GM23248 (cell line): ENCODE results near the gene SCLY.

Source experiments
- EZH2 ChIP-seq: fragments of 200-600 bp; sonication (generic); IDR thresholded peaks from 2 replicates; pipeline ENCODE4 v1.6.1; 2018; ENCODE audit warnings: antibody characterized with exemption, mild to moderate bottlenecking; ENCODE audit not compliant: insufficient read depth, poor library complexity, severe bottlenecking
- EZH2phosphoT487 ChIP-seq: fragments of 200-600 bp; sonication (generic); IDR thresholded peaks from 2 replicates; pipeline ENCODE4 v1.6.1; 2018; ENCODE audit warnings: antibody characterized with exemption, moderate library complexity, mild to moderate bottlenecking, low read depth; ENCODE audit not compliant: insufficient read depth

DNA sequence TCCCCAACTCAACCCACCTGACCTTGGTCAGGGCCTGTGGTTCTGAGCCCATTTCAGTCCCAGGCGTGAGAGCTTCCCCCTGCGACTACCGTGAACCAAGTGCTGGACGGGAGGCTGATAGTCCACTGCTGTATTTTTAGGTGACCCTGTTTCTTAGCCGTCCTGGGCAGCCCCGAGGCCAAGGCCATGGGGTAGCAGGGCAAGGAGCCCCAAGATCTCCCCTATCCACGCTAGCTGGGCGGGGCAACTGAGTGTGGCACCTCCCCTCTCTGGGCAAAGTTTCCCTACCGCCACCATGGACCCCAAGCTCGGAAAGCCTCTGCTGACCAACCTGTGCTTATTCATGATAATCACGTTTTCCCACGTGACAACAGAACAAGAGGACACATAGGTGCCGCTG, 77.1 kb downstream of the SCLY start:
- TF ChIP-seq EZH2: no peak
- TF ChIP-seq EZH2phosphoT487: no peak
